Effector memory CD8-positive, alpha-beta T cell (primary cell): ENCODE data around the gene ZNF814.
A peak's percentile ranks its signal among the peaks of the same experiment; 100 is the strongest.
"Not testable (repeated sequence)": the region's sequence is repeated elsewhere in the genome, so short reads cannot be mapped to it uniquely, and the experiment has no call there.

Source experiments
- ATAC-seq: fragments of 150-1000 bp; cut with Tn5 transposase; replicated peaks from 2 replicates; pipeline ENCODE4 v1.10.0; 2021; ENCODE audit warnings: mild to moderate bottlenecking, moderate library complexity
- DNase-seq, 3 experiments: peaks; one replicate each; pipeline ENCODE4 v3.0.0; 2021
- H3K27ac Mint-ChIP-seq, 2 donors: one replicate each; pipeline ENCODE4 v1.8.0; 2022; ENCODE audit warnings: mild to moderate bottlenecking in 2 of 2, mixed read lengths in 2 of 2, moderate library complexity in 2 of 2
- H3K27me3 Mint-ChIP-seq, 2 donors: one replicate each; pipeline ENCODE4 v1.8.0; 2022; ENCODE audit warnings: mixed read lengths in 2 of 2
- H3K36me3 Mint-ChIP-seq: one replicate; pipeline ENCODE4 v1.8.0; 2022; ENCODE audit warnings: mild to moderate bottlenecking, moderate library complexity, mixed read lengths; ENCODE audit not compliant: insufficient read depth
- H3K4me1 Mint-ChIP-seq, 2 donors: one replicate each; pipeline ENCODE4 v1.8.0; 2022; ENCODE audit warnings: low read depth in 2 of 2, mixed read lengths in 2 of 2
- H3K4me3 Mint-ChIP-seq, 2 donors: one replicate each; pipeline ENCODE4 v1.8.0; 2022; ENCODE audit warnings: mild to moderate bottlenecking in 2 of 2, mixed read lengths in 2 of 2, moderate library complexity in 2 of 2
- H3K9me3 Mint-ChIP-seq, 2 donors: one replicate each; pipeline ENCODE4 v1.8.0; 2022; ENCODE audit warnings: mixed read lengths in 2 of 2
- total RNA-seq, 9 experiments: gene quantifications; one replicate each; lab custom pipeline; 2026; lab: John Stamatoyannopoulos, UW

ZNF814 gene
- total RNA-seq = 22.4 to 49.8 (median 31.6) reads per million in 9 experiments

DNA sequence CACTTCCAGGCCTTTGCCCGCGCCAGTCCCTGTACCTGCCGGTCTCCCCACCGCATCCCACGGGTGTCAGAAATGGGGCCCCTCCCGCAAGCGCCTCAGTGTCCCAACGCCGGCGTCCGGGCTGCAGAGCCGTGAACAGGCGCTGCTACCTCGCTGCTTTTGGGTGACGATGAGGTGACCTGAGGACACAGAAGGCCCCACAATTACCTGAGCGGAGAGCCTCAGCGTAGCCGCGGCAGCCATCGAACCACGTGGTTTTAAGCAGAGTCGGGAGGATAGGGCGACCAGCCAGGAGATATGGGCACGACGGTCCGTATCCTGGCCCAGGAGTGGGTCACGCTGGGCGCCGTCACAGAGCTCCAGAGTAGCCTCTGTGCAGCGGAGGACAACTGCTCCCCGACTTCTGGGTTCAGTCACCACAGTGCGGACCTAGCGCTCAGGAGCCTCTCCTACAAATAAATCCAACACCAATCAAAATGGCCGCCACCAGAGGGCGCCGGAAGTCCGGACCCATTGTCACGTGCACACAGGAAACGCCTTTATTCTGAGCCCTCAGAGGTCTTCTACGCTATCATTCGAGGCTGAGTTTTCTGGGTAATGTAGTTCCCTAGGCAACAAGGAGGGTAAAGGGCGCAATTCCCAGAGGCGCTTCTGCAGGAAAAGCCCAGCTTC, at the start of gene ZNF814:
ZNF814 (minus strand) TSS at position 478 of the 672 bp plus-strand sequence; CDS start at position 243, 235 bp downstream.
- Mint-ChIP-seq H3K4me3 (peak within 1 kb of the TSS; percentile 91), H3K27me3 (no peaks in the 10 kb centered on the region), H3K9me3 (peaks cover 12 to 21% of the 10 kb centered on the region in 2 donors), H3K27ac (peak within 1 kb of the TSS; percentile 80 to 86), H3K36me3 (peaks cover 10% of the 10 kb centered on the region), H3K4me1 (peaks cover 11 to 22% of the 10 kb centered on the region in 2 donors)
- DNase-seq (peak; percentile 51 to 82 (median 60)), ATAC-seq (peak; percentile 92)

DNA sequence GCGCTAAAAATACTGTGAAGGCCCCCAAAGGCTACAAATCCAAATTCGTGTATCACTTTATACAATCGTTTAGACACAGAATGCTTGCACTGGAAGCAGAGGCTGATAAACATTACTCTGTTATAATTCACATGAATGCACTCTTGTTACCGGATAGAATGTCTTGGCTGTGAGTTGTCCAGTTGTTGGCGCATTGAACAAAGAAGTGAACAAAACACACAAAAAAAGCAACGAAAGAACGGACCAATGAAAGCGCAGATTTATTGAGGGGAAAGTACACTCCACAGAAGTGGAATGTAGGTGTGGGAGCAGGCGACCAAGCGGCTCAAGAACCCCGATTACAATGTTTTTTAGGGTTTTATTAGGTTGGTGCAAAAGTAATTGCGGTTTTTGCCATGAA, 46.9 kb upstream of the ZNF814 start:
- H3K27me3 Mint-ChIP-seq = peaks cover 0 to 6% of the 10 kb centered on the region in 2 donors
- H3K9me3 Mint-ChIP-seq = peaks cover 16 to 25% of the 10 kb centered on the region in 2 donors
- peak overlapping the region in 1 of 2 donors; percentile 84 for H3K4me3 Mint-ChIP-seq
- H3K27ac Mint-ChIP-seq = no peak overlapping the region
- peaks cover 0 to 5% of the 10 kb centered on the region in 2 donors for H3K4me1 Mint-ChIP-seq
- no peak for DNase-seq
- ATAC-seq = no peak
- peaks cover 13% of the 10 kb centered on the region for H3K36me3 Mint-ChIP-seq

DNA sequence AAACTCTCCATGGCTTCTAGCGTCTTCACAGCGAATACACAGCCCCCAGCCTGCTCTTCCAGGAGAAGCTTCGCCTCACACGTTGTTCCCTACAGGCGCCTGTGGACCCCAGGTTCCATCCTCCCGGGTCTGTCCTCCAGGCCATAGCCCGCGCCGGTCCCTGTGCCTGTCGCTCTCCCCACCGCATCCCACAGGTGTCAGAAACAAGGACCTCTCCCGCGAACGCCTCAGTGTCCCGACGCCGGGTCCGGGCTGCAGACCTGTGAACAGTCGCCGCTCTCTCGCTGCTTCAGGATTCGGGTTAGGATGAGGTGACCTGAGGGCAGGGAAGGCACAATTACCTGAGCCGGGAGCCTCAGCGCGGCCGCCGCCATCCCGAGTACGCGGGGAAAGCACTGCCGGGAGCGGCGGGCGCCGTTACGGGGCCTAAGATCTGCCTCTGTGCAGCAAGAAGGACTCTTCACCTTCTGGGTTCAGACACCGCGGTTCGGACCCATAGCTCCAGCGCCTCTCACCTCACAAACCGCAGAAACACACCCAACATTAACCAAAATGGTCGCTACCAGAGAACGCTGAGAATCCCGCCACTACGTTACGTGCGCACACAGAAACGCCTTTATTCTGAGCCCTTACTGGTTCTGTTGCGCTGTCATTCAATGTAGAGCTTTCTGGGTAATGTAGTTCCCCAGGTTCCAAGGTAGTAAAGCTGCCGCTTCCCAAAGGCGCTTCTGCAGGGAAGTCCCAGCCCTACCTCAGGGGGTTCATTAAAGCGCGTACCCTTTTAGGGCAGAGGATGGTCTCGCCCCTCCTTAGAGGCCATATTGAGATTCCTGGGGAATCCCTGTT, 46.2 kb upstream of the ZNF814 start, which contains the start of gene ZNF418:
ZNF418 (minus strand) TSS at position 583 of the 846 bp plus-strand sequence. CDS start 1,580 bp downstream, outside the sequence.
- DNase-seq (peak in 2 of 3 experiments; percentile 4 to 13), ATAC-seq (peak; percentile 85)
- Mint-ChIP-seq H3K36me3 (peaks cover 13% of the 10 kb centered on the region), H3K4me3 (peak within 1 kb of the TSS; percentile 77 to 84), H3K27me3 (peaks cover 0 to 6% of the 10 kb centered on the region in 2 donors), H3K27ac (peak within 1 kb of the TSS in 1 of 2 donors; percentile 67), H3K4me1 (peaks cover 0 to 5% of the 10 kb centered on the region in 2 donors), H3K9me3 (peaks cover 20 to 25% of the 10 kb centered on the region in 2 donors)

DNA sequence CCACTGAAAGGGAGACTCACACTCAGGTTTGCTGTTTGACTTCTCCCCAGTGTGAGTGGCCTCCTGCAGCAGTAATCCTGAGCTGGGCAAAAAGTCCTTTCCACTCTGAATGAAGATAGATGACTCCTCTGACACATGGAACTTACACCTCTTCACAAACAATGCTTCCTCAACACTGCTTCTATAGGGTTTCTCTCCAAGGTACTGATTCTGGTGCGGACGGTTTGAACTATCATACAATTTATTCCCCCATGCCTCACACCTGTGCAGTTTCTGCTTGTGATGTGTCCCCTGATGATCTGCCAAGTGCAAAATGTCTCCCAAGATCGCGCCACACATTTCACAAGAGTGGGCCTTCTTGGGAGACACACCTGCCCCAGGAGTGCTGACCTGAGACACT, 38.8 kb upstream of the ZNF814 start:
- no peak overlapping the region for H3K27ac Mint-ChIP-seq
- H3K36me3 Mint-ChIP-seq = peaks cover 4% of the 10 kb centered on the region
- no peak for ATAC-seq
- H3K4me1 Mint-ChIP-seq = no peaks in the 10 kb centered on the region
- H3K4me3 Mint-ChIP-seq = no peak overlapping the region
- H3K9me3 Mint-ChIP-seq = peaks cover 13 to 21% of the 10 kb centered on the region in 2 donors
- DNase-seq = no peak
- no peaks in the 10 kb centered on the region for H3K27me3 Mint-ChIP-seq

DNA sequence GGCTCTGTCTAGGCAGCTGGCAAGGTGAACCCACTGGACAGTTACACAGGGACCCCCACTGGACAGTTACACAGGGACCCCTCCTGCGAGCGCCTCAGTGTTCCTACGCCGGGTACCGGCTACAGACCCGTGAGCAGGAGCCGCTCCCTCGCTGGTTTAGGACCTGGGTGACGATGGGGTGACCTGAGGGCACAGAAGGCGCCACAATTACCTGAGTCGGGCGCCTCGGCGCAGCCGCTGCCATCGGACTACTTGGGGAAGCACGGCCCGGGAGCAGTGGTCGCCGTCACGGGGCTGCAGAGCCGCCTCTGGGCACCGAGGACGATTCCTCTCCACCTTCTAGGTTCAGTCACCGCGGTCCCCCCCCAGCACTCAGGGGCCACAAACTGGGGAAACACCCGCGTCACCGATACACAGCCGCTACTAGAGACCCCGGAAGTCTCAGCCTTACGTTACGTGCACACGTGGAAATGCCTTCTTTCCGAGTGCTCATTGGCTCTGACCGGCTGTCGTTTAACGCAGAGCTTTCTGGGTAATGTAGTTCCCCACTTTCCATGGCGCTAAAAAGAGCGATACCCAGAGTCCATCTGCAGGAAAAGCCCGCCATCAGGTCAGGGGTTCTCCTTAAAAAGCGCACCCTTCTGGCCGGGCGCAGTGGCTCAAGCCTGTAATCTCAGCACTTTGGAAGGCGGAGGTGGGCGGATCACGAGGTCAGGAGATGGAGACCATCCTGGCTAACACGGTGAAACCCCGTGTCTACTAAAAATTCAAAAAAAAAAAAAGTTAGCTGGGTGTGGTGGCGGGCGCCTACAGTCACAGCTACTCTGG, 27.5 kb upstream of the ZNF814 start, which contains the start of gene ZNF417:
ZNF417 (minus strand) TSS at position 425 of the 828 bp plus-strand sequence; CDS start at position 244, 181 bp downstream.
- Mint-ChIP-seq H3K9me3 (peaks cover 8 to 18% of the 10 kb centered on the region in 2 donors), H3K36me3 (peaks cover 17% of the 10 kb centered on the region), H3K27ac (peak within 1 kb of the TSS; percentile 98), H3K4me1 (peaks cover 31 to 36% of the 10 kb centered on the region in 2 donors), H3K4me3 (peak within 1 kb of the TSS; percentile 94 to 98)
- not testable (repeated sequence) for H3K27me3 Mint-ChIP-seq
- ATAC-seq = peak; percentile 98
- peak; percentile 83 to 86 (median 84) for DNase-seq

DNA sequence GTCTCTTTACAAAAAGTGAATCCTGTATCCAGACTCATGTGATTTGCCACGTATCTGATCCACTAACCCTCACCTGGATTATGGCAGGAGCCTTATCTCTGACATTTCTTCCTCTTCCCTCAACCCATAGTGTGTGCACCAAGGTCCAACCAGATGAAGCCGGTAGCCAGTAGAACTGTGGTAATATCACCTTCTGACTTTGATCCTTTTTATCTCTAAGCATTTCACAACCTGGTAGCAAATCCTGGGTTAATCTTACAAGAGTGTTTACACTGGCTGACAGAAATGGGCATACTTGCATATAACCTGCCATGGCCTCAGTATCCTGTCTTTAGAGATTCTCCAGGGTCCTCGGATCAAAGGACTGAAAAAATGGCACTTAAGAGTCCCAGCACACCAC, 25.7 kb upstream of the ZNF814 start:
- Mint-ChIP-seq H3K36me3 (peaks cover 34% of the 10 kb centered on the region), H3K4me3 (peak overlapping the region; percentile 94 to 98), H3K4me1 (peaks cover 31 to 36% of the 10 kb centered on the region in 2 donors), H3K27me3 (no peaks in the 10 kb centered on the region), H3K9me3 (peaks cover 8 to 18% of the 10 kb centered on the region in 2 donors), H3K27ac (peak overlapping the region in 1 of 2 donors; percentile 98)
- ATAC-seq (no peak), DNase-seq (no peak)

DNA sequence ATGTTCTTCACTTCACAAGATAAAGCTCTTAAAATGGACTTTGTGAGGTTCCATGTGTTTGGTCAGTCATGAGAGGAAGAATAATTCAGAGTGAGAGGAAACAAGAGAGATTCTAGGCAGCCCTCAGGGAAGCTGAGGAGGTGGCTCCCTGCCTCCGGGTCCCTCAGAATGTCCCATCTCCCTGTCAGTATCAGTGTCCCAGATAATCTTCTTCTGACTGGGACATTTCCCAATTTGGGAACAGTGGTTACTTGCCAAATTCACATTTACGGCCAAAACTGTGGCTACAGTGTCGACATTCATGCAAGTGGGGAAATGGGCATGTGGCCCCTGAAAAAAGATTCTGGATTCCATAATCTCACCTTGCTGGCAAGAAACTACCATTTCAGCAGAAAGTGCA, 18.6 kb upstream of the ZNF814 start:
- Mint-ChIP-seq H3K27me3 (no peaks in the 10 kb centered on the region), H3K4me3 (no peak overlapping the region), H3K36me3 (peaks cover 25% of the 10 kb centered on the region), H3K9me3 (peaks cover 2 to 7% of the 10 kb centered on the region in 2 donors), H3K4me1 (peaks cover 4 to 12% of the 10 kb centered on the region in 2 donors), H3K27ac (no peak overlapping the region)
- DNase-seq = no peak
- ATAC-seq = no peak

DNA sequence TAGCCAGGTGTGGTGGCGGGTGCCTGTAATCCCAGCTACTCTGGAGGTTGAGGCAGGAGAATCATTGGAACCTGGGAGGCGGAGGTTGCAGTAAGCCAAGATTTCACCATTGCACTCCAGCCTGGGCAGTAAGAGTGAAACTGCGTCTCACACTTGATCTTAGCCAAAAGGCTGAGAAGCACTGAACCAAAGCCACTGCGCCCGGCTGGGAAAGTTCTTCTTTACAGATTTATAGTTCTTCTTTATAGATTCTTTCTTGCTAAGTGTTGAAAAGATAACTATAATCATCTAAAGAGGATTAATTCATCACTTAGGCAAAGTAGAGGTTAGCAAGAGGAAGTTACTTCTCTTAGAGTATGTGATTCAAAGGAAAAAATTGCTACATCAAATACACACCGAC, 16.4 kb upstream of the ZNF814 start:
- Mint-ChIP-seq H3K4me1 (peaks cover 0 to 8% of the 10 kb centered on the region in 2 donors), H3K36me3 (peaks cover 10% of the 10 kb centered on the region), H3K27me3 (no peaks in the 10 kb centered on the region), H3K27ac (no peak overlapping the region), H3K4me3 (no peak overlapping the region), H3K9me3 (peaks cover 2 to 7% of the 10 kb centered on the region in 2 donors)
- no peak for ATAC-seq
- DNase-seq = no peak

DNA sequence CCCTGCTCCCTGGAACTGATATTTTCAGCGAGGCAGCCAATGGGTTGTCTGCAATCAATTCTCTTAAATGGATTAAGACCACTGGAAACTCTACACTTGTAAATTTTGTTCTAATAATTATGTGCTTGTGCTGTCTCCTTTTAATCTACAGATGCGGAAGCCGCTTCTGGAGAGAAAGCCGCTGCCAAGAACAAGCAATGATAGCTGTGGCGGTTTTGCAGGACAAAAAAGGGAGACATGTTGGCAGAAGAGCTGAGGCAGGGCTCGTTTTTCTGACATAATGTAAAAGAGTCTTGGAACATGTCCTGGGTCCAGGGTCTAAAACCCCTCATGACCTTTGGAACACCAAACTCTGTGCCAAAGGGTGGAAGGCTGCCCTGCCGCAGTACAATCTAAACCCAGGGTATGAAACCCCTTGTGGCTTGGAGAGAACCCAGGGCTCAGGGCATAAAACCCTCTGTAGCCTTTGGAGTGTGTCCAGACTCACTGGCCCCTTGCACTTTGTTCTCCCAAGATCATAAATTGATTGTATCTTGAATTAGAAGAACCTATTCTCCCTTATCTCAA, 14.9 kb upstream of the ZNF814 start:
- Mint-ChIP-seq H3K27me3 (no peaks in the 10 kb centered on the region), H3K4me3 (no peak overlapping the region), H3K27ac (no peak overlapping the region), H3K4me1 (peaks cover 0 to 8% of the 10 kb centered on the region in 2 donors), H3K9me3 (peaks cover 2 to 7% of the 10 kb centered on the region in 2 donors), H3K36me3 (peaks cover 4% of the 10 kb centered on the region)
- ATAC-seq = no peak
- DNase-seq = no peak

DNA sequence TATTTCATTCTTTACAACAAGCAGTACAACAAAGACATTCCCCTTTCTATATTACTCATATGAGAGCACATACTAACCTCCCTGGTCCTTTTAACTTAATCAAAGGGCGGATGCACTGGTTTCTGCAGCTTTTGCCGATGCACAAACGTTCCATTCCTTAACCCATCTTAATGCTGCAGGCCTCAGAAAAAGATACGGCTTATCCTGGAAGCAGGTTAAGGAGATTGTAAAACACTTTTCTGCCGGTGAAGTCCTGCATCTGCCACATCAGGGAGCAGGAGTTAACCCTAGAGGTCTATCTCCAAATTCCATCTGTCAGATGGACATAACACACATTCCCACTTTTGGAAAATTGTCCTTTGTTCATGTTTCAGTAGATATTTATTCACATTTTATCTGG, 11.5 kb upstream of the ZNF814 start:
- ATAC-seq = no peak
- Mint-ChIP-seq H3K4me1 (peaks cover 0 to 8% of the 10 kb centered on the region in 2 donors), H3K27ac (no peak overlapping the region), H3K27me3 (no peaks in the 10 kb centered on the region), H3K4me3 (no peak overlapping the region), H3K36me3 (peaks cover 4% of the 10 kb centered on the region), H3K9me3 (peaks cover 4 to 7% of the 10 kb centered on the region in 2 donors)
- no peak for DNase-seq

DNA sequence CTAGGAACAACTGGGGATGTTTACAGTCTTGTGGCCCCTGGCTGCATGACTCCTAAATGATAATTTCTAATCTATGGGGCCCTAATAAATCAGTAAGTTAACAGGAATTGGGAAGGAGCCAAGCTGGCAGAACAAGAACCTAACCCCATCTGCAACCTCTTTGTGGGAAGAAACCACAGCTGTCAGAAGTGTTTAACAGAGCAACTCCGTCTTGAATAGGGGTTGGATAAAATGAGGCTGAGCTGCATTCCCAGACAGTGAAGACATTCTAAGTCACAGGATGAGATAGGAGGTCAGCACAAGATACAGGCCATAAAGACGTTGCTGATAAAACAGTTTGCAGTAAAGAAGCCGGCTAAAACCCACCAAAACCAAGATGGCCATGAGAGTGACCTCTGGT, 1.9 kb upstream of the ZNF814 start:
- not testable (repeated sequence) for H3K27ac Mint-ChIP-seq

DNA sequence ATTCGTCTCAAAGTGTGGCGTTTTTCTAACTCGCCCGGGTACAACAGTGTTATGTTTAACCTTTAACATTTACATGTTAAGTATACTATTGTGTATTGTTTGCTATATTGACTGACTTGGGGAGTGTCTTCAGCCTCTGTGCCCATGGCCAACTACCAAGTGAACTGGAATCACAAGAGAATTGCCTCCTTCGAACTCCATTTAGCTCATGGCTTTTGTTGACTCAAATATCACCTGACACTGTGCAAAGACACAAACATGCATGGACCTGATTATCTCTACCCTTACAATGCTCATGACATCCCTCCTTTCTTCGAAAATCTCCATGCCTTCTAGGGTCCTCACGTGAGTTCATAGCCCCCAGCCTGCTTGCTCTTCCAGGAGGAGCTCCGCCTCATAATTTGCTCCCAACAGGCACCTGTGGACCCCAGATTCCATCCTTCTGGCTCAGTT, 704 bp downstream of the ZNF814 start:
- DNase-seq = no peak
- Mint-ChIP-seq H3K27ac (peak overlapping the region; percentile 80 to 86), H3K9me3 (peaks cover 12 to 21% of the 10 kb centered on the region in 2 donors), H3K4me3 (peak overlapping the region; percentile 91), H3K36me3 (peaks cover 14% of the 10 kb centered on the region), H3K27me3 (no peaks in the 10 kb centered on the region), H3K4me1 (peaks cover 11 to 22% of the 10 kb centered on the region in 2 donors)
- ATAC-seq = no peak

More for the DNA sequence above, 1.9 kb upstream of the ZNF814 start:
- Mint-ChIP-seq H3K4me1 (peaks cover 11 to 22% of the 10 kb centered on the region in 2 donors), H3K36me3 (peaks cover 10% of the 10 kb centered on the region), H3K9me3 (peaks cover 12 to 21% of the 10 kb centered on the region in 2 donors)
- ATAC-seq, DNase-seq, H3K4me3 Mint-ChIP-seq, H3K27me3 Mint-ChIP-seq: not testable (repeated sequence)
